K562 treated with DMSO at 1 percent for 48 hours (cell line): Measurements from ENCODE around the gene LKAAEAR1. TPM values are rescaled to one million over a fixed set of nuclear protein-coding genes. Genes with fewer than 3 reads are reported as not detected.

Experiments used
- total RNA-seq: library from RNA; unstranded; fragments of 300-600 nt; gene quantifications from 2 replicates; pipeline ENCODE4 v1.2.3, GENCODE V29; 2022; ENCODE audit warnings: low replicate concordance; ENCODE audit errors: extremely low read depth

The LKAAEAR1 gene, protein sequence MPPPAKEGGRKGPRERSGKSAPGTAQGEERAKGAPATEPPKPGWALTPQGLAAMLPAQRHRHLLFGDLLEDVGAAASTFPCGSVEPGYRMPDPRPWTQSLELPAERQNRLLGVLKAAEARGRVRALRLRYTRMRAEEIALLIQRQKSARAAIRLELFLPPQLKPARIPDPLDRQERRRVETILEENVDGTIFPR
- total RNA-seq = not detected in 2 replicates

DNA sequence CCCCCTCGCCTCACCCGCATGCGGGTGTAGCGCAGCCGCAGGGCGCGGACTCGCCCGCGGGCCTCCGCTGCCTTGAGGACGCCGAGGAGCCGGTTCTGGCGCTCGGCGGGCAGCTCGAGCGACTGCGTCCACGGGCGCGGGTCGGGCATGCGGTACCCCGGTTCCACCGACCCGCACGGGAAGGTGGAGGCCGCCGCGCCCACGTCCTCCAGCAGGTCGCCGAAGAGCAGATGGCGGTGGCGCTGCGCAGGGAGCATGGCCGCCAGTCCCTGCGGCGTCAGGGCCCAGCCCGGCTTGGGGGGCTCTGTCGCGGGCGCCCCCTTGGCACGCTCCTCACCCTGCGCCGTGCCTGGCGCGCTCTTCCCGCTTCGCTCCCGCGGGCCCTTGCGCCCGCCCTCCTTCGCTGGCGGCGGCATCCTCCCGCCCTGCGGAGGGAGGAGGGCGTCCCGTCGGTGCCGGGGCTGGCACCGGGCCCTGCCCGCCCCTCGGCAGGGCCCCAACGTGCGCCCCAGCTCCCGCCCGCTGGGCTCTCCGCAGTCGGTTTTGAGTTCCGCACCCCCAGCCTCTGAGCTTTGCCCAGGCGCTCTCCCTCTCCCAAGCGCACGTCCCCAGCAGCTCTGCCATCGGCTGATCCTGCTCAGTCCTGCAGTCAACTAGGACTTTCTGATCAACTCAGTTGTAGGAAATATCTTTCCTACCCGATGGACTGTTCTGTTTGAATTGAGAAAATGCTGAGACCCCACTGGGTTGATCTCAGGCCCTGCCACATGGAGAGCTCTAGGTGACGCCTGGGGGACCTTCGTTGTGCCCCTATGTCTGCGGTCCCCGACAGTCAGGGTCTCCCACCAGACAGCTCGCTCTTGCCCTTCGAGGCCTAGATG is at the start of gene LKAAEAR1:
Gene LKAAEAR1, minus strand, starts transcription at position 595 of the 881 bp plus-strand sequence. Its CDS starts 179 bp downstream, at position 416.

DNA sequence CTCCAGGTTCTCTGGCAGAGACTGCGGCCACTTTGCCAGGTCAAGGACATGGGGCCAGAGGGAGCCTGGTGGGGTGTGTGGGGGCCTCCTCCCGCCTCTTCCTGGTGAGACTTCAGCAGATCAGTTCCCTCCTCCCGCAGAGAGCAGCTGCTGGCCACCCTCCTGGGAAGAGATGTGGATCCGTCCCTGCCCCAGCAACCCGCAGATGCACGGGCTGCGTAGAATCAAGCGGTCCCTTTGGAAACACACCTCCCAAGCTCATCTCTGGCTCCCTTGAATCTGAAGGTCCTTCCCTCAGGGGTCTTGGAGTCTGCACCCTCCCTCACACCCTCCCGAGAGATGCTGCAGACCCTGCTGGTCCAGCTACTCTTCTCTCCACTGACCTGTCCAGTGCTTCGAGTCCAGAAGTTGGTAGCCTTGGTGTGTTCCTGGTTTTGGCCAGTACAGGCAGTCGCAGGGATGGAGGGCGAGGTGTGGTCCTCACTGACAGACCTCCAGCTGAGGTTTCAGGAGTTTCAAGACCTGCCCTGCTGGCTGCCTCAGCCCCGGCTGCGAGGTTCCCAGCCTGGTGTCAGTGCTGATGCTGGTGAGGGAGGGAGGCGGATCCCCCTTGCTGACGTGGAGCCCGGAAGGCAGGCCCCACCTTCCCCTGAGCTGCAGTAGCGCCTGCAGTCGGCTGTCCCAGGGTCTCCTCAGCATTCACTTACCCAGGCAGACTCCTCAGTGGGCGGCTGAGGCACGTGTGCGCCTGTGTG is 23.0 kb upstream of the LKAAEAR1 start, which contains the start of gene NPBWR2:
Gene NPBWR2, minus strand, starts transcription at position 585 of the 755 bp plus-strand sequence. CDS start 734 bp downstream, outside the sequence.

DNA sequence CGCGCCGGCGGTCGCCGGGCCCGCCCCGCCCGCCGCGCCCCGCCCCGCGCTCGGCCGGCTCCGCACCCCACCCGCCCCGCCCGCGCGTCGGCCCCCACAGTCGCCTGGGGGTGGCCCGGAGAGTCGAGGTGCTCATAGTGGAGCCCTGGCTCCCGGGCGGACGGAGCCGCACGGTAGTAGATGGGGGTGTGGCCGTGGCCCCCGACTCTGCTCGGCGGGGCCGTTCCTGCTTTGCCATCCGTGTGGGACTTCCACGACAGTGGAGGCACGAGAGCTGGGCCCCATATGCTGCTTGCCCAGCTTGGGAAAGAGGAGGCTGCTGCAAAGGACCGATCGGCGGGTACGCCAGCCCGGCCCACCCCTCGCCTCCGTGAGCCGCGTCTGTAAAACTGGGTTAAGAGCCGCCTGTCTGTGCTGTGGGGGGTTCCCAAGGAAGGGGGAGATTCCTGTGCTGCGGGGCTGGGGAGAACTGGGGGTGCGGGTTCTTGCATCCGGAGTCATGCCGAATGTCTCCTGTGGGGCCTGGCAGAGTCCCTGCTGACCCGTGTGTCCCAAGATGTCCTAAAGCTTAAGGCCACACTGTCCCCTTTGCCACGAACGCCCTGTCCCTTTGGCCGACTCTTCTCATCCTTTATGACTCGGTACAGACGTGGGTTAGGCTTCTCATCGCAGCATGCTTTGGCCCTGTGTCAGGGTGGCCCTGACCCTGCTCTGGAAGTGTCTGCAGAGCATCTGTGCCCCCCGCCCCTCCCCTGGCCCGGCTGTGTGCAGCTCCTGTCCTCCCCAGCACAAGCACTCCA is 4.0 kb downstream of the LKAAEAR1 start, which contains the start of gene OPRL1:
Gene OPRL1, plus strand, starts transcription at position 70 of the 800 bp plus-strand sequence. CDS start 12,639 bp downstream, outside the sequence.

DNA sequence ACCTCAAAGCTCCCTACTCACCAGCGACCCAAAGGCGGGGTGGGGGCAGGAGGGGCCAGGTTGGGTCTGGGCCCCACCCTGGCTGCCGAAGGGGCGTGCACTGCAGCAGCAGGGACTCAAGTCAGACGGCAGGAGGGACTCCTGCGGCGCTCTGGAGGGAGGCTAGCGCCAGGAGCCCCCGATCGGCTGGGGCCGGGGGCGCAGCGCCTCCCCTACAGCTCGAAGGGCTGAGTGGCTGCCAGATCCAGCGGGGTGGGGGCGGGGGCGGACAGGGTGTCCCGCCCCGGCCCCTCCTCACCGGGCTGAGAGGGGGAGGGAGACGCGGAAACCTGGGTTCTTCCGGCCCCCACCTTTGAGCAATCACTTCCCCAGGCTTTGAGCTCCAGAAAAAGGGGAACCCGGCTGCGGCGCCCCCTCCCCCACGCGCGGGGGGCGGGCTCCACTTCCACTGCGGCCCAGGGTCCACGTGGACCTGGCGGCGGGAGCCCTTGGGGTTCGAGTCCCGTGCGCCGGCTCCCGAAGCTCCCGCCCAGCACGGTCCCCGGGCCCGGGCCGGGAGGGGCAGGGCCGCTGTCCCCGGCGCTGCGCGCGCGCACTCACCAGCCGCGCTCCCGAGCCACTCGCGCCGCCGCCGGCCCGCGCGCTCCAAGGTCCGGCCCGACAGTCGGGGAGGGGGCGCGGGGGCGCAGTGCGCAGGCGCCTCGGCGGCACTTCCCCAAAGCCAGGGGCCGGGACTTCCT is 4.8 kb downstream of the LKAAEAR1 start, which contains the start of gene RGS19:
Gene RGS19, minus strand, starts transcription at position 246 of the 740 bp plus-strand sequence. CDS start 2,632 bp downstream, outside the sequence.

DNA sequence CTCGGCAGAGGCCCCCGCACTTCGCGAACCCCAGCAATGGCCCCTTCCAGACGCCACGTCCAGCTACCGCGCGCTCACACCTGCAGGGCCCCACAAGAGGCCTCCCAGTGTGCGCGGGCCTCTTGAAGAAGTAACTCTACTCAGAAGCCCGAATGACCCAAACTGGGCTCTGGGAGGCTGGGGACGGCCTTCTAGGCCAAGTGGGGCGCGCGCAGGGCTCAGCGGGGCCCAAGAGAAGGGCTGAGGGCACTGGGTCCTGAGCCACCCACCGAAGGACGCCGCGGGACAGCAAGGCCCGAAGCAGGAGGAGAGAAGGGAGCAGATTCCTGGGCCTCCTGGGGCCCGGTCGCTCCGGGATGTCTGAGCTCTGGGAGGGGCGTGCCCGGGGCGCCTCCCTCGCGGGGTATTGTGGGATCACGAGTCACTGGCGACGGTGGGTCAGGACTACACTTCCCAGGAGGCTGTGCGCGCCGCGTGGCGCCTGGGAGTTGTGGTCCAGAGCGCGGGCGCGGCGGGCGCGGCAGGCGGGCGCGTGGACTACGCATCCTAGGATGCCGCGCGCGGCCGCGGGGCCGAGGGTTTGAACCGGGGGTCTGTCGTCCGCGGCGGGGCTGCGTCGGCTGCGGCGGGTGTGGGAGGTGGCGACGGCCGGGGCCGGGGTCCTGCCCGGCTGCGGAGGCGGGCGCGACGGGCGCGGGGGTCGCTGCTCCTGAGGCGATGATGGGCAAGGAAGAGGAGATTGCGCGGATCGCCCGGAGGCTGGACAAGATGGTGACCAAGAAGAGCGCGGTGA is 21.4 kb downstream of the LKAAEAR1 start, which contains the start of gene TCEA2:
Gene TCEA2, plus strand, starts transcription at position 603 of the 793 bp plus-strand sequence. Its CDS starts 115 bp downstream, at position 718.

DNA sequence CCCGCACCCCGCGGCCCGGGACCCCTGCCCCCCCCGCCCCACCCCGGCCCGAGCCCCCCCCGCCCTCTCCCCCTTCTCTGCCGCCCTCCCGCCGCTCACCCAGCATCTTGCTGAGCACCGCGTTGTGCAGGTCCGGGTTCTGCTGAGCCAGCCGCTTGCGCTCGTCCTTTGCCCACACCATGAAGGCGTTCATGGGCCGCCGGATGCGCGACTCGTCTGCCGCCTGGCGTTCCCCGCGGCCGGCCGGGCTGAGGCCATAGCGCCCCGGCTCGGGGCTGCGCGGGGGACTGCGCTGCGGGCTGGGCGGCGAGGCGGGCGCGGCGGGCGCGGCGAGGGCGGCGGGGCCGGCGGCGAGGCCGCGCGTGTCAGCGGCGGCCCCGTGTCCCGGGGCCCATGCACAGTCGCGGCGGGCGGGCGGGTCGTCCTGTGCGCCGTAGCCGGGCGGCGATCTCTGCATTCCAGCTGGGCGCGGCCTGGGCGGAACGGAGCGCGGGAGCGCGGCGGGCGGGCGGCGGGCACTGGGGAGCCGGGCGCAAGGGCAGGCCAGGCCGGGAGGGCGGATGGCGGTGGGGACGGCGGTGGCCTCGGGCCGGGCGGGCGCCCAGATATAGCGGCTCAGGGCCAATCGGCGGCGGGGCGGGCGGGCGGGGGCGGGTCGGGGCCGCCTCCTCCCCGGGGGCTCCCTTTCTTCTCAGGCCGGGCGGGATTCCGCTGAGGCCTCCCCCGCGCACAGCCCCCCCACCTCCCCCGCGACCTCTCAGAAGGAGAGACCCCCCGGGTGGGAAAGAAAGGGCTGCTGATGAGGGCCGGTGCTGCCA is 34.9 kb downstream of the LKAAEAR1 start, which contains the start of gene SOX18:
Gene SOX18, minus strand, starts transcription at position 580 of the 818 bp plus-strand sequence. Its CDS starts 123 bp downstream, at position 457.

DNA sequence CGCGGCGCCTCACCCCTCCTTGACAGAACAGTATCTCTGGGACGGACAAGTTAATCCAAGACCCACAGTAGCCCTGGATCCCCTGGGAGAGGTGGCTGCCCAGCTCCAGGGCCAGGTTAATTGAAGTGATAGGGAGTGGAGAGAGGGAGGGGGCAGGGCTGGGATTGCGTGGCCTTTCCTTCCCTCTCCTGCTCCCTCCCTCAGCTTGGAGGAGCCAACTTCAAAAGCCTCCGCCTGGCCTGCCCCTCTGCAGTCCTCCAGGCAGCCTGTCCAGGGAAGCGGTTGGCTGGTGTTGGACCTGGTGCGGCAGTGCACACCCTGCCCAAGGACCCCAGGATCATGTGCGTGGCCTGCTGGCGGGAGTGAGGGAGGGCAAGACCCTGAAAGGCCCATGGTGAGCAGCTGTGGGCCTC is 48.3 kb downstream of the LKAAEAR1 start, which contains the start of gene C20orf204:
Gene C20orf204, plus strand, starts transcription at position 250 of the 413 bp plus-strand sequence. Its CDS starts 142 bp downstream, at position 392.

Other genes with a start within 250 kb of the LKAAEAR1 start
- not detected in 2 replicates for gene ABHD16B, start 222.9 kb downstream of the LKAAEAR1 start, total RNA-seq
- gene TPD52L2, start 219.1 kb downstream of the LKAAEAR1 start, total RNA-seq = not detected in 2 replicates
- gene DNAJC5, start 189.3 kb downstream of the LKAAEAR1 start, total RNA-seq = not detected in 2 replicates
- gene UCKL1, start 128.0 kb downstream of the LKAAEAR1 start, total RNA-seq = not detected in 2 replicates
- not detected in 2 replicates for gene ZNF512B, start 114.5 kb downstream of the LKAAEAR1 start, total RNA-seq
- gene SAMD10, start 104.8 kb downstream of the LKAAEAR1 start, total RNA-seq = not detected in 2 replicates
- gene PRPF6, start 103.3 kb downstream of the LKAAEAR1 start, total RNA-seq = not detected in 2 replicates
- gene C20orf204, start 48.2 kb downstream of the LKAAEAR1 start, total RNA-seq = not detected in 2 replicates
- gene SOX18, start 34.8 kb downstream of the LKAAEAR1 start, total RNA-seq = not detected in 2 replicates
- gene TCEA2, start 21.2 kb downstream of the LKAAEAR1 start, total RNA-seq = not detected in 2 replicates
- gene RGS19, start 4.9 kb downstream of the LKAAEAR1 start, total RNA-seq = not detected in 2 replicates
- gene OPRL1, start 4.3 kb downstream of the LKAAEAR1 start, total RNA-seq = not detected in 2 replicates
- not detected in 2 replicates for gene NPBWR2, start 23.2 kb upstream of the LKAAEAR1 start, total RNA-seq
- gene MYT1, start 80.1 kb upstream of the LKAAEAR1 start, total RNA-seq = not detected in 2 replicates
- not detected in 2 replicates for gene PCMTD2, start 171.3 kb upstream of the LKAAEAR1 start, total RNA-seq